Naive thymus-derived CD8-positive, alpha-beta T cell (primary cell): ENCODE data around the gene CHRNE. TPM values are rescaled to one million over a fixed set of nuclear protein-coding genes. Genes with fewer than 3 reads are reported as not detected.

Experiments used
- ATAC-seq, 2 donors: fragments of 150-1000 bp; cut with Tn5 transposase in 1 of 2; sonication (Bioruptor Pico), chemical (Tn5 transposase) in 1 of 2; 1 replicate in 1 of 2; 2 replicates in 1 of 2; pipeline ENCODE4 v1.10.0; 2021; ENCODE audit warnings: mild to moderate bottlenecking in 2 of 2, moderate library complexity in 2 of 2
- POLR2A ChIA-PET: fragments of 350-600 bp; sonication (Branson Sonifier 250); formaldehyde crosslinking; loops from one replicate; lab custom pipeline; 2021; ENCODE audit warnings: antibody characterized with exemption; lab: Charles Lee
- DNase-seq, 10 donors: peaks; one replicate each; pipeline versions ENCODE4 v3.0.0 to v3.0.0-alpha.2; 2020 to 2022
- H3K27ac Mint-ChIP-seq, 10 donors: one replicate each; pipeline ENCODE4 v1.8.0; 2020 to 2022; ENCODE audit warnings: mild to moderate bottlenecking in 10 of 10, mixed read lengths in 10 of 10, moderate library complexity in 4 of 10, inconsistent platforms in 1 of 10
- H3K27me3 Mint-ChIP-seq, 5 donors: one replicate each; pipeline ENCODE4 v1.8.0; 2021 to 2022; ENCODE audit warnings: mixed read lengths in 5 of 5
- H3K36me3 Mint-ChIP-seq, 3 donors: one replicate each; pipeline ENCODE4 v1.8.0; 2020 to 2022; ENCODE audit warnings: mixed read lengths in 3 of 3, mild to moderate bottlenecking in 2 of 3, inconsistent platforms in 1 of 3
- H3K4me1 Mint-ChIP-seq, 4 donors: one replicate each; pipeline ENCODE4 v1.8.0; 2021 to 2022; ENCODE audit warnings: mixed read lengths in 4 of 4
- H3K4me3 Mint-ChIP-seq, 10 donors: one replicate each; pipeline ENCODE4 v1.8.0; 2020 to 2022; ENCODE audit warnings: mild to moderate bottlenecking in 10 of 10, mixed read lengths in 10 of 10, moderate library complexity in 6 of 10, inconsistent platforms in 1 of 10
- H3K9me3 Mint-ChIP-seq, 9 donors: one replicate each; pipeline ENCODE4 v1.8.0; 2020 to 2022; ENCODE audit warnings: mixed read lengths in 9 of 9, mild to moderate bottlenecking in 3 of 9, inconsistent platforms in 1 of 9, moderate library complexity in 1 of 9
- polyA plus RNA-seq, 3 donors: library from polyadenylated mRNA; unstranded; fragments of 300-500 nt; fragmentation: Illumina TruSeq; gene quantifications; one replicate each; pipeline ENCODE4 v1.2.3, GENCODE V29; 2021
- total RNA-seq, 8 experiments: library from RNA in 2 of 8; stranded (reverse) in 2 of 8; gene quantifications; one replicate each; pipeline ENCODE4 v1.2.3 and lab custom pipeline; 2021 to 2026

CHRNE gene
- total RNA-seq (1 to 10 TPM in 1 of 2 experiments, under 1 TPM in 1; 0.94 to 1.3 TPM), polyA plus RNA-seq (under 1 TPM; 0.19 to 0.58 (median 0.20) TPM), total RNA-seq (lab: John Stamatoyannopoulos, UW) (1.0 to 11.1 (median 2.9) reads per million in 6 experiments)

DNA sequence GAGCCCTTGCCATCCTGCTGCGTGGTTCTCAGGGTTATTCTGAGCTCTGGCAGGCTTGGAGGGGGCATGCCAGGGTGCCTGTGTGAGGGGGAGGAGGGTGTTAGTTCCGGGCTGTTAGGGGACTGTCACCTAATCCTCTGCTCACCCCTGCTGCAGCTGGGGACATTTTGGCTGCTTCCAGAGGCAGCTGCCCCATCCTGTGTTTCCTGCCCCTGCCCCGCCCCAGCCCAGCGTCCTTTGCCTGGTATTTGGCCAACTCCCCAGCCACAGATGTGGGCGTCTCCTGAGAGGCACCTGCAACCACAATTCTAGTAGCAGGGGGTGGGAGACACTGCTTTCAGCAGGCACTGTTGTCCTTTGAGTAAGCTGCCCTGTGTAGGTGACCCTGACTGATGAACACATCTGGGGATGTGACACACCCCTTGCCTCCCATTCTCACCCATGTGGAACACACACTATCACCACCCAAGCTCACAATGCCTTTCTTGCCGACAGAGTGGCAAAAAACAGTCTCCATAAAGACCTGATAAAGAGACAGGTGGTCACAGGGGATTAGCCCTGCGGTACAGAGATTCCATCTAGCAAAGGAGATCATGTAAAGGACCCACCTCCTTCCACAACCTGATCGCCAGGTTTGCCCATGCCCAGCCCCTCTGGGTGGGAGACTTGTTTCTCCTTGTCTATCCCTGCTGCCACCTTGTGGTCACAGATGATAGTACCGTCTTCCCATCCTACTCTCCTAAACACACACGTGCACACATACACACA, at the start of gene CHRNE:
Gene CHRNE (minus strand): TSS at position 48 of the 768 bp plus-strand sequence. CDS start 35 bp downstream, at position 13.
- H3K4me3 Mint-ChIP-seq, result peak within 1 kb of the TSS; percentile 40 to 86 (median 72)
- peaks cover 26 to 45% (median 41%) of the 10 kb centered on the region in 4 donors for H3K4me1 Mint-ChIP-seq
- peak within 1 kb of the TSS; percentile 27 to 99 (median 84) for H3K27ac Mint-ChIP-seq
- DNase-seq, result peak; percentile 51 to 88 (median 76)
- ATAC-seq, result peak; percentile 26 to 27
- no peaks in the 10 kb centered on the region for H3K36me3 Mint-ChIP-seq
- H3K27me3 Mint-ChIP-seq, result peaks cover 0 to 2% (median 0%) of the 10 kb centered on the region in 5 donors
- POLR2A ChIA-PET, result interaction anchor here (0.6 to 1.7 kb wide), 8 partner anchors 59 to 209 kb away, joined by 3 to 8 read pairs (median 4); partner anchors contain the start of genes ARRB2, CAMTA2, SPAG7 and ZNF232
- no peaks in the 10 kb centered on the region for H3K9me3 Mint-ChIP-seq

DNA sequence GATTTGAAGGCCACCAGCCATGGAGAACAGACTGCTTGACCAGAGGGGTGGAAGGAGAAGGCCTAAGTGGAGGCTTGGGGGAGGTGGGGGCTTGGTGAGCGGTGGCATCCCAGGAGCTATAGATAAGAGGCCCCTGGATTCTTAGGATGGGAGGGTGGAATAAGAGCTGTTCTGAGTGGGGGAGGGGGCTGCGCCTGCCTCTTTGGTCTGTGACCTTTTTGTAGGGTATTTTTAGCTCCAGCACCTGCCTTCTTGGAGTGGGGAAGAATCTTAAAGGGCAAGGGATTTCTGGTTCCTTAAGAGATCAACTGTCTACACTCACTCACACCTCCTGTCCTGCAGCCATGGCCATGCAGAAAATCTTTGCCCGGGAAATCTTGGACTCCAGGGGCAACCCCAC, 48.6 kb upstream of the CHRNE start:
- no peak for DNase-seq
- no peaks in the 10 kb centered on the region for H3K27me3 Mint-ChIP-seq
- no peak for ATAC-seq
- peaks cover 6 to 11% (median 9%) of the 10 kb centered on the region in 3 donors for H3K36me3 Mint-ChIP-seq
- peak overlapping the region in 6 of 10 donors; percentile 40 to 91 (median 62) for H3K27ac Mint-ChIP-seq
- H3K4me1 Mint-ChIP-seq, result peaks cover 15 to 34% (median 24%) of the 10 kb centered on the region in 4 donors
- H3K9me3 Mint-ChIP-seq, result no peaks in the 10 kb centered on the region
- peak overlapping the region in 8 of 10 donors; percentile 10 to 91 (median 79) for H3K4me3 Mint-ChIP-seq
- POLR2A ChIA-PET, result interaction anchor here (0.6 to 25.2 kb wide), 5 partner anchors 9 to 517 kb away, joined by 3 to 635 read pairs (median 3); partner anchors contain the start of genes DHX33, RNF167, SLC25A11 and SPAG7

DNA sequence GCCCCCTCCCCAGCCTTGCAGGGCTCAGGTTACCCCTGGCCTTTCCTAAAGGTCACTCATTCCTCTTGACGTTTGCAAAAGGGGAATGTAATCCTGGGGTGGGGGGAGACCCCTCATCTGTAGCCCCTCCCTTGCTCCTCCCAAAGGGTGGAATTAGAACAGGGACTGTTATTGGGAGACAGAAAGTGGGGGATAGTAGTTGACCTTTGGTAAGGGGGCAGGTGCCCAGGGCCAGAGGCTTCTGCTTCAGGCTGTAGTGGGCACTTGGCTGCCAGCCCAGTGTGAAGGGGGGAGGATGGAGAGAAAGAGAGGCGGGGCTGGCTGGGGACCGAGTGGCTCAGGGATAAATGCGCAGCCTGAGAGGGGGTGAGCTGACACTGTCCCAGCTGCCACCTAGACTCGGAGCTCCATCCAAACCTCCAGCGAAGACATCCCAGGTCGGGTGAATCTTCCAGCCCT, 47.9 kb upstream of the CHRNE start, which contains the start of gene ENO3:
Gene ENO3 (plus strand): TSS at position 374 of the 459 bp plus-strand sequence. CDS start 711 bp downstream, outside the sequence.
- ATAC-seq (no peak), DNase-seq (no peak)
- Mint-ChIP-seq H3K9me3 (no peaks in the 10 kb centered on the region), H3K4me3 (peak within 1 kb of the TSS; percentile 61 to 91 (median 82)), H3K4me1 (peaks cover 19 to 33% (median 25%) of the 10 kb centered on the region in 4 donors), H3K36me3 (peaks cover 11 to 16% (median 14%) of the 10 kb centered on the region in 3 donors), H3K27me3 (no peaks in the 10 kb centered on the region), H3K27ac (peak within 1 kb of the TSS in 9 of 10 donors; percentile 79 to 94 (median 82))
- POLR2A ChIA-PET, result interaction anchor here (1.4 to 25.2 kb wide), 4 partner anchors 12 to 98 kb away, joined by 3 to 635 read pairs (median 92); partner anchors contain the start of genes RNF167, SLC25A11 and SPAG7

DNA sequence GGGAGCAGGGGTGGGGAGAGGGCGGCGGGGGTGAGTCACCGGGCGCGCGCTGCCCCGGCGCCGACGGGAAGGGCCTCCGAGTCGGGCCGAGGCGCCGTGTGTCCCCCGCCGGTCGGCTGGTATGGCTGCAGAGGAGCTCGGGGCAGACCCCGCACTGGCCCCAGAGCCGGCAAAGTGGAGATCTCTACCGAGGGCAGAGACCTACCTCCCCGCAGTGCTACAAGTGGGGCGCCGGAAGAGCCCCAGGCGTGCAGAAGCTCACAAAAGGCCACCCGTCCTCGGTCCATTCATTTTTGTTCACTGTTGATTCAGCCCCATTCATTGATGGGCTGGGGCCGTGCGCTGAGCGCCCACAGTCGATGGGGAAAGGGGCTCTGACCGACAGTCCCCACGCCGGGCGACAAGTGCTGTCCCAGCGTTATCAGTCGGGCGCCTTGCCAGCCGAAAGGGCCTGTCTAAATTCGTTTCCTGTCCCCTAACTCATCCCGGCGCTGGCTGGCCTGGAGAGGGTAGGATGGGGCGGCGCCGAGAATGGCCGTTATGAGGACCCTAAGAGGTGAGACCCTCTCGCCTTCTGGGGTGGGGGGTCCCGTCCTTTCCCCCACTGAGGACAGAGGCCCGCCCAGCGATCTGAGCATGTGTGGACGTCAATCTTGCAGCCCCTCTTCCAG, 47.3 kb upstream of the CHRNE start:
- ATAC-seq (peak in 1 of 2 donors; percentile 4), DNase-seq (peak in 4 of 10 donors; percentile 32 to 46 (median 41))
- H3K27ac Mint-ChIP-seq, result peak overlapping the region in 9 of 10 donors; percentile 79 to 94 (median 82)
- peak overlapping the region; percentile 61 to 91 (median 82) for H3K4me3 Mint-ChIP-seq
- POLR2A ChIA-PET, result interaction anchor here (1.3 to 25.2 kb wide), 5 partner anchors 12 to 99 kb away, joined by 3 to 635 read pairs (median 13); partner anchors contain the start of genes RNF167, SLC25A11 and SPAG7
- no peaks in the 10 kb centered on the region for H3K9me3 Mint-ChIP-seq
- H3K4me1 Mint-ChIP-seq, result peaks cover 24 to 37% (median 30%) of the 10 kb centered on the region in 4 donors
- H3K36me3 Mint-ChIP-seq, result peaks cover 11 to 22% (median 19%) of the 10 kb centered on the region in 3 donors
- H3K27me3 Mint-ChIP-seq, result no peaks in the 10 kb centered on the region

DNA sequence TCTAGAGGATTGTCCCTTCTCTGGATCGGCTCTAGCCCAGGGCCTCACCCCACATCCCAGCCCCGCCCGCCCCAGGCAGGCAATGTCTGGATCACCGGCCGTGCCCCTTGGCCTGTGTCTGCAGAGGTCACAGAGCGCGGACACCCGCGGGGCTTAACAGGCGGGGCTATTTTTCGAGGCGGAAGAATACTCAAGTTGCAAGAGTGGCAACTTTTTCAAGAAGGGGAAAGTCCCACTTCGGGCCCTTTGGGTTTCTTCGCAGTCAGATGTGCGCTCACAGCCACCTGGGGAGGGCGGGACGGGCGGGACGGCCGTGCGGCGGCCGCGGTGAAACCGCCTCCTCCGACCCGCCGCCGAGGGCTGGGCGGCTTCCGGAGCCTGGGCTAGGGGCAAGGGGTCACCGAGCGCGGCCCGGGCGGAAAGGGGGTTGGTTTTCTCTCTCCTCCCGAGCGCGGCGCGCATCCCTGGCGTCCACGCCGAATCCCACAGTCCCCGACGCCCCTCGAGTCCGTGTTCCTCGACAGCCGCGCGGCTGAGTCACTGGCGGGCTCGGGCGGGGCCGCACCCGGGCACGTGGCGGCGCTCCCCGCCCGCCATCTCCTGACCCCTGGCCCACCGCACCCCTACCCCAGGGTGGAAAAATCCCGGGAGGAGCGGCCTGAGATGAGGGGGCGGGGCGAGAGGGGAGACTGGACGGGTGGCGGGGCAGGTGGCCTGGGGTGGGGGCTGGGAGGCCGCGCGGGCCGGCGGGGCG, 46.6 kb upstream of the CHRNE start:
- H3K9me3 Mint-ChIP-seq, result no peaks in the 10 kb centered on the region
- DNase-seq (peak; percentile 47 to 88 (median 72)), ATAC-seq (peak; percentile 46 to 56)
- H3K36me3 Mint-ChIP-seq, result peaks cover 11 to 25% (median 24%) of the 10 kb centered on the region in 3 donors
- POLR2A ChIA-PET, result interaction anchor here (0.6 to 25.2 kb wide), 16 partner anchors 8 to 239 kb away, joined by 3 to 635 read pairs (median 9); partner anchors contain the start of genes ARRB2, C17orf107, INCA1 and KIF1C
- peaks cover 31 to 44% (median 38%) of the 10 kb centered on the region in 4 donors for H3K4me1 Mint-ChIP-seq
- H3K27ac Mint-ChIP-seq, result peak overlapping the region; percentile 77 to 94 (median 92)
- no peaks in the 10 kb centered on the region for H3K27me3 Mint-ChIP-seq
- H3K4me3 Mint-ChIP-seq, result peak overlapping the region; percentile 81 to 100 (median 96)

DNA sequence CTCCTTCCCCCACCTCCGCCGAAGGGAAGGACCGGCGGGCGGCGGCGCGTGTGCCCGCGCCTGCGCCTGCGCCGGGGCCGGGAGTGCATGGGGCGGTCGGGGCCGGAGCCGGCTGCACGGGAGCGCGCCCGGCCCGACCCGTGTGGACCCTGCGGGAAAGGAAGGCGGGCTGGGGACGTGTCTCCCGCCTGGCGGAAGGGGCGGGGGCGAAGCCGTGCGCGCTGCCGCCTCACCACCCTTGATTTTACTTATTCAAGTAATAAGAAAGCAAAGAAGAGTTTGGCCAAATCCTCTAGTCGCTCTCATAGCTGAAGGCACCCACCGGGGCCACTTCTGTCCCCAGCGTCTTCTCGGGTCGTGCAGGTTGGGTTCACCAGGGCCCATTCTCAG, 46.0 kb upstream of the CHRNE start:
- Mint-ChIP-seq H3K4me3 (peak overlapping the region; percentile 91 to 100 (median 98)), H3K9me3 (no peaks in the 10 kb centered on the region), H3K27ac (peak overlapping the region; percentile 77 to 100 (median 95)), H3K36me3 (peaks cover 11 to 30% (median 24%) of the 10 kb centered on the region in 3 donors), H3K4me1 (peaks cover 37 to 49% (median 43%) of the 10 kb centered on the region in 4 donors), H3K27me3 (no peaks in the 10 kb centered on the region)
- POLR2A ChIA-PET, result interaction anchor here (0.6 to 25.2 kb wide), 21 partner anchors 9 to 806 kb away, joined by 3 to 635 read pairs (median 8); partner anchors contain the start of genes ARRB2, C17orf107, INCA1 and KIF1C
- peak in 8 of 10 donors; percentile 58 to 85 (median 67) for DNase-seq
- peak; percentile 41 to 47 for ATAC-seq

DNA sequence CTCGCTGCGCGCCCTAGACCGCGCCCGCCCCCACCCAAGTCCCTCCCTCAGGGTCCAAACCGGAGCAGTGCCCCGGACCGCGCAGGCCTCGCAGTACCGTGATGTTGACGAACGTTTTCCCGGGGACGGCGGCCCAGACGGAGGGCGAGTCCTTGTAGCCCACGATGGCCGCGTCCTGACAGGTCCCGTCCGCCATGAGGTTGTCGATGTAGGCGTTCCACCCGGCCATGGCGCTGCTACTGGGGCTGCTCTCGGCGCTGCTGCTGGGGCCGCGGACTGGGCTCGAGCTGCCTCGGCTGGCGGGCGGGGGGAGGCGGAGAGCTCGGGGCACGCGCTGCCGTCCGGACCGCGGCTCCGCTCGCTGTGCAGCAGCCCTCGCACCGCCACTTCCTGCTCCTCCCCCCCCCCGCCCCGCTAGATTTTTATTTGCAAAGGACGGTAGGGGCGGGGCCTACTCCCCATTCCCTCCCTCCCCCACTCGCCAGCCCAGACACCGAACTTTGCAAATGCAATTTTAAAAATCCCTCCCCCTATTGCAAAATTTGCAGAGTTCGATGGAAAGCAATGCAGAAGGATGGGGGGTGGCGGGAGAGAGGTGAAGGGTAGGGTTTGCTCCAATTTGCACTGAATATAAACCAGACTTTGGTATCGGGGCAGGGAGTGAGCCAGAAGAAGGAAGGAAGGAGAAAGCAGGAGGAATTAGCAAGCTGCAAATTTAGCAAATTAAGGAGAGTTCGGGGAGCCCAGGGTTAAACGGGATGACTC, 45.5 kb upstream of the CHRNE start, which contains the start of gene PFN1:
Gene PFN1 (minus strand): TSS at position 365 of the 765 bp plus-strand sequence. CDS start 136 bp downstream, at position 229.
- H3K4me3 Mint-ChIP-seq, result peak within 1 kb of the TSS; percentile 91 to 100 (median 98)

DNA sequence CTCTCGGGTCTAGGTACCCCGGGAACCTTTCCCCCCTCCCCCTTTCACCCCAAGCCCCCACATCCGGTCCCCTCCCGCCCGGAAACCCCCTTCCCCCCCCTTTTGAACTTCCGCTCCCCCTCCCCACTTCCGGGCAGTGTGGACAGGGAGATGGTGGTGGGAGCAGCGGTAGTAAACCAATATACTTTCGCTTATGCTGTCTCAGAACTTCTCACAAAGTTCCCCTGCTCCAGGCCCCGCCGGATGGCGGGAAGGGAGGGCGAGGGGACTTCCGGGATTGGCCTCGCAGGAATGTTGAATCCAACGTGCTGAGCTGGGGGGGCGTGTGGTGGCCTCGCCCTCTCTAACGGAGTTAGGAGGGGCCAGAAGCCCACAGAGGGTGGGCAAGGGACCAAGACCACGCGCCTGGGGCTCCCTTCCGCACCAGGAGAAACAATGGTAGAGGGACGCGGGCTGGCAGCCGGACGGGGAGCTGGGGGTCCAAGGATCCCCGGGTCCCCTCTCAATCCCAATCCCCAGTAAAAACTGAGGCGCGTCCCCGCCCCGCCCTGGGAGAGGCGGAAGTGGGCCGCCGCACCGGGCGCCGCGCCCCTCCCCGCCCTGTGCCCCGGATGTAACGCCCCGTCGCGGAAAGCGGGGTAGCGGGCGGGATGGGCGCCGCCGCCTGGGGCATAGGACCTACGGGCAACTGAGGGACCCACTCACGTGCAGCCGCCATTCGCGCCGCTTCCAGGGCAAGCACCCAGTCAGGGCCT, 44.7 kb upstream of the CHRNE start:
- Mint-ChIP-seq H3K27me3 (no peaks in the 10 kb centered on the region), H3K4me1 (peaks cover 44 to 63% (median 55%) of the 10 kb centered on the region in 4 donors), H3K9me3 (no peaks in the 10 kb centered on the region), H3K4me3 (peak overlapping the region; percentile 91 to 100 (median 98)), H3K36me3 (peaks cover 11 to 41% (median 27%) of the 10 kb centered on the region in 3 donors), H3K27ac (peak overlapping the region; percentile 91 to 100 (median 96))
- DNase-seq (peak; percentile 41 to 80 (median 65)), ATAC-seq (peak; percentile 23 to 29)
- POLR2A ChIA-PET, result interaction anchor here (0.5 to 25.2 kb wide), 20 partner anchors 9 to 805 kb away, joined by 3 to 635 read pairs (median 8); partner anchors contain the start of genes ARRB2, C17orf107, CYB5D2 and DERL2

More for the DNA sequence above, 45.5 kb upstream of the CHRNE start, which contains the start of gene PFN1:
- Mint-ChIP-seq H3K4me1 (peaks cover 39 to 55% (median 48%) of the 10 kb centered on the region in 4 donors), H3K36me3 (peaks cover 11 to 33% (median 24%) of the 10 kb centered on the region in 3 donors), H3K9me3 (no peaks in the 10 kb centered on the region), H3K27ac (peak within 1 kb of the TSS; percentile 92 to 100 (median 96)), H3K27me3 (no peaks in the 10 kb centered on the region)
- POLR2A ChIA-PET, result interaction anchor here (0.6 to 25.2 kb wide), 22 partner anchors 9 to 806 kb away, joined by 3 to 635 read pairs (median 7); partner anchors contain the start of genes ARRB2, C17orf107, CYB5D2 and INCA1
- DNase-seq (peak; percentile 79 to 95 (median 86)), ATAC-seq (peak; percentile 31 to 62)

DNA sequence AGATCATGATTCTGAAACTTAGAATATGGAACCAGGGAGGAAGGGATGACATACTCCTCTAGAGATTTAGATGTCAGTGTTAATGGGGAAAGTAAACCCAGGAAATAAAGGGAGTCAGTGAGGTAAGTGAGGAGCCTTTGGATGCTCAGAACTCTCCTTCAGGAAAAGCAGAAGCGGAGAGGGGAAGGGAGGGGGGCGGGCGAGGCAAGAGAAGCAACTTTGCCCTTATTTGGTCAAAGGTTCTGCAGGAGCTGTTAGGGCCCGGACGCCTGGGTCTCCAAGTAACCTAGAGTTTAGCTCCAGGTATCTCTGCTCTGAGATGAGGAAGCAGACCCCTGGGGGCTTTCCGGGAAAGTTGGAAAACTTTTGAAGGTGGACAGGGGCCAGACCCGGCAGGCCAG, 44.1 kb upstream of the CHRNE start:
- H3K27ac Mint-ChIP-seq, result peak overlapping the region; percentile 82 to 100 (median 96)
- H3K36me3 Mint-ChIP-seq, result peaks cover 11 to 46% (median 28%) of the 10 kb centered on the region in 3 donors
- DNase-seq (peak in 1 of 10 donors; percentile 24), ATAC-seq (no peak)
- no peaks in the 10 kb centered on the region for H3K27me3 Mint-ChIP-seq
- peaks cover 45 to 69% (median 61%) of the 10 kb centered on the region in 4 donors for H3K4me1 Mint-ChIP-seq
- POLR2A ChIA-PET, result interaction anchor here (0.5 to 25.2 kb wide), 17 partner anchors 8 to 804 kb away, joined by 3 to 635 read pairs (median 7); partner anchors contain the start of genes C17orf107, CAMTA2, CYB5D2 and DERL2
- no peaks in the 10 kb centered on the region for H3K9me3 Mint-ChIP-seq
- peak overlapping the region; percentile 91 to 100 (median 98) for H3K4me3 Mint-ChIP-seq
